SK-N-SH (cell line): ENCODE results near the gene GDPD4. TPM values are rescaled to one million over a fixed set of nuclear protein-coding genes. Genes with fewer than 3 reads are reported as not detected.

Experiments
- CTCF ChIA-PET: fragments of 300-600, 350-600 bp; formaldehyde crosslinking; extraction: SDS; loops from one replicate; lab custom pipeline; 2021; lab: Yijun Ruan, JAX
- POLR2A ChIA-PET: fragments of 350-600 bp; sonication (Branson Sonifier 250); formaldehyde crosslinking; extraction: SDS; loops from one replicate; lab custom pipeline; 2020; ENCODE audit warnings: antibody characterized with exemption, inconsistent platforms; lab: Yijun Ruan, JAX
- DNase-seq: peaks from one replicate; pipeline ENCODE4 v3.0.0; 2012
- H2AFZ ChIP-seq: fragments of 200-600 bp; sonication (generic); 2 replicates; pipeline ENCODE4 v1.8.1; 2016; ENCODE audit warnings: antibody characterized with exemption, mild to moderate bottlenecking, low read depth
- H3F3A ChIP-seq: fragments of 200-600 bp; sonication (generic); replicated peaks from 2 replicates; pipeline ENCODE3; 2016; ENCODE audit warnings: antibody characterized with exemption, mild to moderate bottlenecking; ENCODE audit not compliant: insufficient read depth
- H3K27ac ChIP-seq, 2 experiments: fragments of 200-500 bp in 1 of 2; fragments of 200-600 bp in 1 of 2; sonication (Bioruptor generic) in 1 of 2; sonication (generic), shearing (Covaris generic) in 1 of 2; 2 replicates each; pipeline versions ENCODE4 v1.5.1 to v1.6.1; 2014 to 2016; ENCODE audit warnings: low read depth in 2 of 2, inconsistent platforms in 1 of 2, low read length in 1 of 2, mild to moderate bottlenecking in 1 of 2, mixed read lengths in 1 of 2
- H3K27me3 ChIP-seq: fragments of 200-600 bp; sonication (generic), shearing (Covaris generic); 2 replicates; pipeline ENCODE4 v1.6.1; 2016; ENCODE audit warnings: mixed run types; ENCODE audit not compliant: insufficient read depth
- H3K36me3 ChIP-seq, 2 experiments: fragments of 200-500 bp in 1 of 2; fragments of 200-600 bp in 1 of 2; sonication (Bioruptor generic) in 1 of 2; sonication (generic) in 1 of 2; replicated peaks in 1 of 2; 2 replicates each; pipeline versions ENCODE3 to v1.5.1; 2014 to 2016; ENCODE audit warnings: low read length in 1 of 2, mild to moderate bottlenecking in 1 of 2; ENCODE audit not compliant: insufficient read depth in 2 of 2, control insufficient read depth in 1 of 2
- H3K4me1 ChIP-seq, 2 experiments: fragments of 200-500 bp in 1 of 2; fragments of 200-600 bp in 1 of 2; sonication (Bioruptor generic) in 1 of 2; sonication (generic), shearing (Covaris generic) in 1 of 2; 2 replicates each; pipeline versions ENCODE4 v1.5.1 to v1.6.1; 2014 to 2016; ENCODE audit warnings: low read depth in 1 of 2, low read length in 1 of 2, mixed run types in 1 of 2; ENCODE audit not compliant: insufficient read depth in 2 of 2, control insufficient read depth in 1 of 2
- H3K4me2 ChIP-seq: fragments of 200-600 bp; sonication (generic), shearing (Covaris generic); 2 replicates; pipeline ENCODE4 v1.6.1; 2017; ENCODE audit warnings: mixed run types
- H3K4me3 ChIP-seq, 2 experiments: fragments of 200-500 bp in 1 of 2; fragments of 200-600 bp in 1 of 2; sonication (Bioruptor generic) in 1 of 2; sonication (generic), shearing (Covaris generic) in 1 of 2; 2 replicates each; pipeline versions ENCODE4 v1.5.1 to v1.8.1; 2014 to 2016; ENCODE audit warnings: low read depth in 2 of 2, inconsistent platforms in 1 of 2, low read length in 1 of 2, mild to moderate bottlenecking in 1 of 2, mixed read lengths in 1 of 2, moderate library complexity in 1 of 2
- H3K79me2 ChIP-seq: fragments of 200-600 bp; sonication (generic); 2 replicates; pipeline ENCODE4 v1.8.1; 2017; ENCODE audit warnings: mild to moderate bottlenecking; ENCODE audit not compliant: insufficient read depth
- H3K9ac ChIP-seq: fragments of 200-600 bp; sonication (generic); 2 replicates; pipeline ENCODE4 v1.6.1; 2017; ENCODE audit warnings: mixed run types
- H3K9me2 ChIP-seq: fragments of 200-600 bp; sonication (generic); 2 replicates; pipeline ENCODE4 v1.6.1; 2017; ENCODE audit warnings: mixed run types
- H3K9me3 ChIP-seq: fragments of 200-600 bp; sonication (generic); 2 replicates; pipeline ENCODE4 v1.6.1; 2017; ENCODE audit warnings: mixed run types, mild to moderate bottlenecking, moderate library complexity
- H4K20me1 ChIP-seq: fragments of 200-600 bp; sonication (generic); 2 replicates; pipeline ENCODE4 v1.6.1; 2017; ENCODE audit warnings: mild to moderate bottlenecking, mixed run types; ENCODE audit not compliant: insufficient read depth
- CHD2 ChIP-seq: fragments of 150-350 bp; IDR thresholded peaks from 2 replicates; pipeline ENCODE4 v1.6.1; 2018; ENCODE audit warnings: low read length; ENCODE audit not compliant: partially characterized antibody
- EZH2phosphoT487 ChIP-seq: fragments of 200-600 bp; sonication (generic); IDR thresholded peaks from 2 replicates; pipeline ENCODE4 v1.6.1; 2017; ENCODE audit warnings: low read depth, mixed run types, mild to moderate bottlenecking, antibody characterized with exemption, moderate library complexity, borderline replicate concordance
- FOXJ3 ChIP-seq: sonication (generic); formaldehyde crosslinking; IDR thresholded peaks from 2 replicates; pipeline ENCODE4 v1.5.1; 2020; ENCODE audit warnings: mild to moderate bottlenecking, missing genetic modification reagents
- GATA2 ChIP-seq: sonication (generic); formaldehyde crosslinking; IDR thresholded peaks from 2 replicates; pipeline ENCODE4 v1.5.0; 2020; ENCODE audit warnings: mild to moderate bottlenecking, missing genetic modification reagents
- IRF3 ChIP-seq: fragments of 150-350 bp; IDR thresholded peaks from 2 replicates; pipeline ENCODE4 v1.6.1; 2016; ENCODE audit warnings: mild to moderate bottlenecking, low read depth, low read length
- JUND ChIP-seq: IDR thresholded peaks from 2 replicates; pipeline ENCODE4 v1.4.0; 2012
- PBX3 ChIP-seq: IDR thresholded peaks from 2 replicates; pipeline ENCODE4; 2012
- POLR2AphosphoS5 ChIP-seq: IDR thresholded peaks from 2 replicates; pipeline ENCODE4 v1.6.1; 2012; ENCODE audit warnings: low read depth, low read length
- RCOR1 ChIP-seq: fragments of 150-350 bp; IDR thresholded peaks from 2 replicates; pipeline ENCODE4 v1.6.1; 2017; ENCODE audit warnings: antibody characterized with exemption, low read length
- SIN3A ChIP-seq: IDR thresholded peaks from 2 replicates; pipeline ENCODE4 v1.6.1; 2012; ENCODE audit warnings: low read depth, mild to moderate bottlenecking, low read length, moderate library complexity, borderline replicate concordance
- SMC3 ChIP-seq: IDR thresholded peaks from 2 replicates; pipeline ENCODE4 v1.6.1; 2012; ENCODE audit warnings: low read depth, low read length, improper control_type of control experiment
- TCF12 ChIP-seq: IDR thresholded peaks from 2 replicates; pipeline ENCODE4 v1.4.0; 2012
- USF1 ChIP-seq: IDR thresholded peaks from 2 replicates; pipeline ENCODE4 v1.4.0; 2012; ENCODE audit warnings: low read depth, borderline replicate concordance
- USF2 ChIP-seq: fragments of 150-350 bp; IDR thresholded peaks from 2 replicates; pipeline ENCODE4 v1.6.1; 2017; ENCODE audit warnings: antibody characterized with exemption, low read length, low read depth, borderline replicate concordance
- ZBTB33 ChIP-seq: IDR thresholded peaks from 2 replicates; pipeline ENCODE4 v1.4.0; 2012; ENCODE audit warnings: low read depth, borderline replicate concordance
- WGBS: methylation state at CpG from one replicate; pipeline ENCODE4 v1.1.6; 2017; ENCODE audit warnings: low lambda C conversion rate; 5-methylcytosine and 5-hydroxymethylcytosine counted together
- polyA plus RNA-seq, 3 experiments: library from polyadenylated mRNA; depleted of rRNA; stranded (reverse); fragments of >200 nt; gene quantifications; 2 replicates each; pipeline ENCODE4 v1.2.3, GENCODE V29; 2012

The GDPD4 gene
- polyA plus RNA-seq, 1 of the 3 experiments (the other 2 are of a cell fraction), result not detected

- Histone ChIP-seq H3K4me1 (no peaks in the 10 kb centered on the region), H4K20me1 (no peaks in the 10 kb centered on the region), H3K4me2 (no peak overlapping the region), H3K36me3 (no peaks in the 10 kb centered on the region), H2AFZ (no peak overlapping the region), H3K9me2 (no peaks in the 10 kb centered on the region), H3K4me3 (no peak overlapping the region), H3K9me3 (no peaks in the 10 kb centered on the region), H3K79me2 (no peaks in the 10 kb centered on the region), H3K9ac (no peak overlapping the region), H3K27me3 (no peaks in the 10 kb centered on the region), H3K27ac (no peak overlapping the region), H3F3A (no peaks in the 10 kb centered on the region)
- TF ChIP-seq USF1, result no peak
- no peak for TF ChIP-seq SMC3
- TF ChIP-seq SIN3A, result no peak
- TF ChIP-seq EZH2phosphoT487, result no peak
- no peak for TF ChIP-seq FOXJ3 (CRISPR knock-in tag)
- TF ChIP-seq CHD2, result no peak
- no peak for TF ChIP-seq IRF3
- no peak for TF ChIP-seq USF2
- no peak for TF ChIP-seq TCF12
- TF ChIP-seq RCOR1, result no peak
- TF ChIP-seq GATA2 (CRISPR knock-in tag), result no peak
- no peak for TF ChIP-seq POLR2AphosphoS5
- no peak for TF ChIP-seq ZBTB33
- no peak for TF ChIP-seq PBX3
- no peak for TF ChIP-seq JUND
- DNase-seq, result no peak
- ChIA-PET POLR2A (no interaction called here), CTCF (interaction anchor here (1.1 to 1.9 kb wide), 3 partner anchors 10 to 316 kb away, joined by 4 to 6 read pairs (median 6); no protein-coding TSS in a partner anchor)
- WGBS, result 86% methylated on average over 4 of the region's 4 CpGs
Observed at GRCh38 chr11:77232242-77232641, 69.2 kb downstream of the GDPD4 start.
